M059J (cell line): ENCODE measurements around the gene TMC7. TPM values are rescaled to one million over a fixed set of nuclear protein-coding genes. Genes with fewer than 3 reads are reported as not detected.
A peak's percentile ranks its signal among the peaks of the same experiment; 100 is the strongest.

ENCODE experiments used
- DNase-seq: peaks from one replicate; pipeline ENCODE4 v3.0.0-alpha.2; 2012; ENCODE audit warnings: low read depth
- total RNA-seq: library from RNA; depleted of rRNA; stranded (reverse); fragments of >200 nt; shearing (Covaris generic); gene quantifications from 2 replicates; pipeline ENCODE4 v1.2.3, GENCODE V29; 2014

Gene TMC7
- total RNA-seq, 1 experiment from 2014 or later: 0.71 TPM

- no peak for DNase-seq
These were observed 46.2 kb downstream of the TMC7 start for GRCh38 chr16:19029980-19030379.

GRCh38 chr16:19031738-19032137 is 48.0 kb downstream of the TMC7 start:
- no peak for DNase-seq

DNA sequence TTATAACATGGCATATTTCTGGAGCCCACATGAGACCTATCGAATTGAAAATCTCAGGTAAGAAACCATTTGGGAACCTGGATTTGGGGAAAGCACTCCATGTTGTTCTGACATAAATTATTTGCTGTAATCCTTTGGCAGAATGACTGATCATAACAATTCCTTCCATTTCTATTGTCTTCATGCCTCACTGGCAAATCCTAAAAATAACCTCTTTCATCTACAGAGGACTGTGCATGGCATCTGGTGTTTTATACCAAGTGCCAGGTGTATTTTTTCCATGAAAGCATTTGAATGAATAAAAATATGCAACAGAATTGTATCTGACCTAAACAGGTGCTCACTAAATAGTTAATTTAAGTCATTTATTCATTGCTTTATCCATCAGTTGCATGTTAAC is 50.0 kb downstream of the TMC7 start:
- DNase-seq: no peak

GRCh38 chr16:19040400-19040799 is 56.7 kb downstream of the TMC7 start:
- DNase-seq: no peak

DNA sequence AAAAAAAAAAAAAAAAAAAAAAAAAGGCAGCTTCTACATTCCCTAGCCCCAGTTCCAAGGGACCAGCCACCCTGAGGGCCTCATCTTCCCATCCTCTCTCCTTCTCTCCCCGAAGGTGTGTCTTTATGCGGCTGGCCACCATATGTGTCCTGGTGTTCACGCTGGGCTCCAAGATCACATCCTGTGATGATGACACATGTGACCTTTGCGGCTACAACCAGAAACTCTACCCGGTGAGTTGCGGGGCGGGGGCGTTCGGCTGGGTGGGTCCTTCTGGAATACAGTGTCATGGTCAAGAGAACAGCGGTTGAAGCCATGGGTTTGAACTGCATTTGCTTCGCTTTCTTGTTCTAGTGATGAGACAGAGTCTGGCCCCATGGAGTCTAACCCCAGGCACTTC is 61.0 kb downstream of the TMC7 start:
- no peak for DNase-seq

GRCh38 chr16:19046062-19046461 is 62.3 kb downstream of the TMC7 start:
- DNase-seq: no peak

GRCh38 chr16:19062706-19063105 is 79.0 kb downstream of the TMC7 start:
- DNase-seq: no peak

GRCh38 chr16:19066988-19067348 is 83.2 kb downstream of the TMC7 start:
- no peak for DNase-seq

DNA sequence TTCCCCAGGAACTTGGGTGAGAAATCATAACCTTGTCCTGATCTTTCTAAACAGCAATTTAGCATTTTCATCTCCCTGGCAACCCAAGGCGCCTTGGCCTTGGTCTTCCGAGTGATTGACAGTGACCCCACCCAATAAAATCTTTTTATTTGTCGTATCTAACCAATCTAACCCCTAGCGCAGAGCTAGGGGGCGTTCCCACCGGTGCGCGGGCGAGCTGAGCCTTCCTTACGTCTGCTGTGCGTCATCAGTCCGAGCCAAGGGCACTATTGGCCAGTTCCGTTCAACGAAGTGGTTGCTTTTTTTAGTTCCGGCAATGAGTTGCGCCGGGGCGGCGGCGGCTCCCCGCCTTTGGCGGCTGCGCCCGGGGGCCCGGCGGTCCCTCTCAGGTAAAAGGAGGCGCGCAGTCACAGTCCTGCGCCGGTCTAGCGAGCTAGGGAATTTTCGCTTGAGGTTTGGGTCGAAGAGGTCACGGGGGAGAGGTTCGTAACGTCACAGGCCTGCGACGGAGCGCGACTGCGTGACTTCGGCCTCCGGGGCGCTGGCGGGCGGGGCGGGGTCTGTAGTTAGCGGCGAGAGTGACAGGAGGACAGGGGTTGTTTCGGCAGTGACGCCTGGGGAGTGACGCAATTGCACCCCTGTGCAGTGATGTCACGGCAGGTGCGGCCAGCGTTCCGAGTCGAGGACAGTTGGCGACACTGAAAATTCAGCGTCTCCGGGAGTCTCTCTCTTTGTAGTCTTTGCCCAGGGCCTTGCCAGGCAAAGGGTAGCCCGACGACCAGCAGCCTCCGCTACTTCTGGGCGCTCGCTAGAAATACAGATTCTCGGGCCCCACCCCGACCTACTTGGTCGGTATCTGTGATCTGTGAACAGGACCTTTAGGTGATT is 83.9 kb downstream of the TMC7 start, which contains the start of gene COQ7:
COQ7 (plus strand) TSS at position 266 of the 888 bp plus-strand sequence; CDS start at position 317, 51 bp downstream.
- DNase-seq: peak; percentile 100

DNA sequence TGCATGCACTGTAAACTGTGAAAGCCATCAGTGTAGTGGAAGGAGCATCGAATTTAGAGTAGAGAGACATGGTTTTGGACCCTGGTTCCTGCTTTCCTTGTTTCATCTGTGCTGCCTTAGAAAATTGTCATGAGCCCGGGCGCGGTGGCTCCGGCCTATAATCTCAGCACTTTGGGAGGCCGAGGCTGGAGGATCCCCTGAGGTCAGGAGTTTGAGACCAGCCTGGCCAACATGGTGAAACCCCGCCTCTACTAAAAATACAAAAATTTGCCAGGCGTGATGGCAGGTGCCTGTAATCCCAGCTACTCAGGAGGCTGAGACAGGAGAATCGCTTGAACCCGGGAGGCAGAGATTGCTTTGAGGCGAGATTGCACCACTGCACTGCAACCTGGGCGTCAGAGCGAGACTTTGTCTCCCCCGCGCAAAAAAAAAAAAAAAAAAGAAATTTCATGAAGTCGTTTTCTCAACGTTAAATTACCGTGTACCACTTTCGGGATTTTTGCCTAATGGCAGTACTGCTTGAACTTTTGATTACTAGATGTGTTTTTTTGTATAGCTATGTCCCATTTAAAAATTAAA is 84.6 kb downstream of the TMC7 start:
- DNase-seq: no peak

GRCh38 chr16:19071811-19072777 is 88.4 kb downstream of the TMC7 start:
- peak; percentile 61 for DNase-seq

GRCh38 chr16:19073344-19073743 is 89.6 kb downstream of the TMC7 start:
- DNase-seq: no peak

DNA sequence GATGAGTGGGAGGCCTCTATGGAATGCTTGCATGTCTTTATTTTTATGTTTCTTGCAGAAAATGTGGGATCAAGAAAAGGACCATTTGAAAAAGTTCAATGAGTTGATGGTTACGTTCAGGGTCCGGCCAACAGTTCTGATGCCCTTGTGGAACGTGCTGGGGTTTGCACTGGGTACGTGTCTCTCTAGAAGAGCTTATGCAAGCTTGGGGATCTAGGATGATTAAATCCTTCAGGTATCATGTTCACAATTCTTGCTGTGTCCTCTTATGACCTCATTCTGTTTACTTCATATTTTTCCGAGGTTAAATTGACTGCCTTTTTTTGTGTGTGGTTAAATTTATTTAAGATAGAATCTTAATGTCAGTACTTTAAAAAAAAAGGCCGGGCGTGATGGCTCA is 90.1 kb downstream of the TMC7 start:
- DNase-seq: no peak

DNA sequence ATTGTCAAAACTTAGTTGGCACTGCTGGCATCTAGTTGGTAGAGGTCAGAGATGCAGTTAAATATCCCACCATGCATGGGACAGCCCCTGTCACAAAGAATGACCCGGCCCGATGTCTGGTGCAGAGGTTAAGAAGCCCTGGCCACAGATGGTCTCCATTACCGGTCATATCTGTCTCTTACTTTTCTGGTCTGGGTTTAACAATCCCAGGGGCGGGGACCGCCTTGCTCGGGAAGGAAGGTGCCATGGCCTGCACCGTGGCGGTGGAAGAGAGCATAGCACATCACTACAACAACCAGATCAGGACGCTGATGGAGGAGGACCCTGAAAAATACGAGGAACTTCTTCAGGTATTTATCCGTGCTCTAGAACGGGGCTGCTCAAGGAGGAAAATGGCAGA is 91.8 kb downstream of the TMC7 start:
- no peak for DNase-seq

GRCh38 chr16:19077879-19078278 is 94.1 kb downstream of the TMC7 start:
- no peak for DNase-seq

GRCh38 chr16:19083670-19084069 is 99.9 kb downstream of the TMC7 start:
- DNase-seq: no peak

DNA sequence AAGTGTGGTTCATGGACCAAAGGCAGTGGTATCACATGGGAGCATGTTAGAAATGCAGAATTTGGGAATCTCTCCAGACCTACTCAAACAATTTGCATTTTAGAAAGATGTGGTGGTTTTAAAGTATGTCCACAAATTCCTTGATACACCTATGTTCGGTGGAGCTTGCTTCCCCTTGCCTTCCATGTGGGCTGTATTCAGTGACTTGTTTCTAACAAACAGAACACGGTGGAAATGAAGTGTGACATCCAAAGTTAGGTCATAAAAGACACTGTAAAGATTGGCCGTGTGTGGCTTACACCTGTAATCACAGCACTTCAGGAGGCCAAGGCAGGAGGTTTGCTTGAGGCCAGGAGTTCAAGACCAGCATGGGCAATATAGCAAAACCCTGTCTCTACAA is 100.4 kb downstream of the TMC7 start:
- no peak for DNase-seq

DNA sequence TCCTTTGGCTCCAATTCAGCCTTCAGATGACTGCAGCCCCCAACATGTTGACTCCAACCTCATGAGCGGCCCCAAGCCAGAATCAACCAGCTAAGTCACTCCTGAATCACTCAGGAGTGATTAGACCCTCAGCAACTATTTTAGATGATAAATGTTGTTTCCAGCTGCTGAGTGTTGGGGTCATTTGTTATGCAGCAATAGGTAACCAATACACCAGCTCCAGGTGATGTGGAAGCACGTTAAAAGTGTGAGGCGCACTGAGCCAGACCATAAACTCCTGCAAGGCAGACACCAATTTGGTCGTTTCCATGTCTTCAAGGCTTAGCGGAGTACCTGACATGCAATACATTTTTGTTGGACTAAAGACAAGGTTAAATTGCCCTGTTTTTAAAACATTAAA is 101.1 kb downstream of the TMC7 start:
- DNase-seq: no peak

DNA sequence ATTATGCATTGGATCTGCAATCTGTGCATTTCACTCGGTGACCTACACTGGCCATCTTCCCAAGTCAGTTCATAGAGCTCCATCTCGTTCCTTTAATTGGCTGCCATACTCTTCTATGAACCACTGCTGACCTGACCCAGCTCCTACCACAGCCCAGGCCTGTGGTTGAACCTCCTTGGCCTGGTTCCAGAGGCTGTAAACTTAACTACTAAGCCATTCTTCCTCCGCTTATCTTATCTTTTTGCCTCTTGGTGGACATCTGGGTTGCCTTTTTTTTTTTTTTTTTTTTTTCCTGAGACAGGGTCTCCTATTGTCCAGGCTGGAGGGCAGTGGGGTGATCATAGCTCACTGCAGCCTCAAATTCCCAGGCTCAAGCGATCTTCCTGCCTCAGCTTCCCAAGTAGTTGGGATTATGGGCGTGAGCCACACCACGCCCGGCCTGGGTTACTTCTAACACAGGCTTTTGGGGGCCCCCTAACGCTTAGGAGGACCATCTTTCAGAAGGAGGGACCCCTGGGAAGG is 102.0 kb downstream of the TMC7 start:
- peak; percentile 71 for DNase-seq

DNA sequence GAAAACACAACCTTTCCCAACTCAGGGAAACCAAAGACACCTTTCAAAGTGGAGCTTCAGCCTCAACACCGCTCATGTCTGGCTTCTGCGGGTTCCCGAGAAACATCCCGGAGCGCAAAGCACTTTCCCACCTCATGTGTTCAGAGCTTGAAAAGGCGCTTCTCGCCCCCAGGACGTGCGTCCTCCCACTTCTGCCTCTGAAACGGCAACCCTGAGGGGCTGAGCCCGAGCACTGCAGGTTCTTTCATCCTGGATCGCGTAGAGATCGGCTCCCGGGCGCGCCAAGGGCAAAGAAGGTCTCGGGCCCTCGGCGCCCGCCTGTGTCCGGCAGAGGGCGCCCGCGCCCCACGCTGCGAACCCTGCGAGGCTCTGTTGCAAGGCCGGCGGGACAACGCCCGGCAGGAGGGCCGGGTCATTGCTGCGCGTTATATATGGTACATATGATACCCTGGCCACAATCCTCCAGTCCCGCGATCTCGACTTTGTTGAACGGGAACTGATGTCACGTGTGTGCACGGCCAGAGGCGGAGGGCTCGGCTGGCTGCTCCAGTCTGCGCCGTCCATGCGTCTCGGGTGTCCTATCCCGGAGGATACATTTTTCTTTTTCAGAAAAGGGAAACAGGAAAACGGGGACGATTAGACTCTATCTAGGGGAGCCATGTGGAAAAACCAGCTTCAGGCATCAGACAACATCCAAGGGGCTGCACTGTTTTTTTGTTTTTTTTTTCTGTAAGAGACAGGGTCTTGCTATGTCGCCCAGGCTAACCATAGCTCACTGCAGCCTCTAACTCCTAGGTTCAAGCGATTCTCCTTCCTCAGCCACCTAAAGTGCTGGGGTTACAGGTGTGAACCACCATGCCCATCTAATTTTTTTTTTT is 102.8 kb downstream of the TMC7 start:
- DNase-seq: peak; percentile 80

- no peak for DNase-seq
These were observed 104.7 kb downstream of the TMC7 start for GRCh38 chr16:19088341-19088916.
